HEK293 (cell line): ENCODE measurements around the gene ITFG2.

ENCODE experiments used
- CTCF ChIA-PET: fragments of 350-600 bp; formaldehyde crosslinking; extraction: SDS; loops from one replicate; lab custom pipeline; 2021; ENCODE audit warnings: antibody characterized with exemption; lab: Yijun Ruan, JAX
- POLR2A ChIA-PET: fragments of 300-600 bp; formaldehyde crosslinking; extraction: SDS; loops from one replicate; lab custom pipeline; 2020; ENCODE audit warnings: antibody characterized with exemption, inconsistent platforms; lab: Yijun Ruan, JAX
- H3K27ac ChIP-seq: fragments of 200-500 bp; sonication (Bioruptor generic); 2 replicates; pipeline ENCODE4 v1.5.1; 2014; ENCODE audit warnings: low read depth, low read length, control low read depth, inconsistent platforms; ENCODE audit errors: extremely low read depth
- H3K36me3 ChIP-seq, 2 experiments: fragments of 200-500 bp in 1 of 2; sonication (Bioruptor generic) in 1 of 2; 1 replicate in 1 of 2; 2 replicates in 1 of 2; pipeline ENCODE4 v1.5.1; 2014 to 2017; ENCODE audit warnings: inconsistent platforms in 2 of 2, low read length in 2 of 2; ENCODE audit not compliant: control insufficient read depth in 2 of 2, insufficient read depth in 1 of 2
- H3K4me1 ChIP-seq: fragments of 200-500 bp; sonication (Bioruptor generic); 2 replicates; pipeline ENCODE4 v1.5.1; 2014; ENCODE audit warnings: mild to moderate bottlenecking, low read length, inconsistent platforms; ENCODE audit not compliant: control insufficient read depth, insufficient read depth
- H3K4me3 ChIP-seq: 2 replicates; pipeline ENCODE4 v1.5.1; 2011; ENCODE audit warnings: low read depth, mild to moderate bottlenecking, control low read depth, low read length, moderate library complexity
- H3K9me3 ChIP-seq: fragments of 200-500 bp; sonication (Bioruptor generic); 2 replicates; pipeline ENCODE4 v1.5.1; 2014; ENCODE audit warnings: low read depth, low read length, inconsistent platforms; ENCODE audit not compliant: control insufficient read depth, insufficient read depth
- KLF16 ChIP-seq: fragments of 450-650 bp; formaldehyde crosslinking; IDR thresholded peaks from 2 replicates; pipeline ENCODE4 v1.5.1; 2017; ENCODE audit warnings: missing biosample characterization, missing genetic modification characterization
- KLF8 ChIP-seq: fragments of 450-650 bp; formaldehyde crosslinking; IDR thresholded peaks from 2 replicates; pipeline ENCODE4 v1.5.1; 2016; ENCODE audit warnings: missing biosample characterization, missing genetic modification characterization
- OSR2 ChIP-seq: fragments of 450-650 bp; formaldehyde crosslinking; IDR thresholded peaks from 2 replicates; pipeline ENCODE4 v1.5.1; 2016; ENCODE audit warnings: missing biosample characterization, missing genetic modification characterization
- OVOL3 ChIP-seq: fragments of 450-650 bp; formaldehyde crosslinking; IDR thresholded peaks from 2 replicates; pipeline ENCODE4 v1.5.1; 2016; ENCODE audit warnings: missing biosample characterization, missing genetic modification characterization
- PRDM10 ChIP-seq: fragments of 450-650 bp; formaldehyde crosslinking; IDR thresholded peaks from 2 replicates; pipeline ENCODE4 v1.5.1; 2016; ENCODE audit warnings: missing biosample characterization, missing genetic modification characterization
- SCRT1 ChIP-seq: fragments of 450-650 bp; formaldehyde crosslinking; IDR thresholded peaks from 2 replicates; pipeline ENCODE4 v1.5.1; 2016; ENCODE audit warnings: missing biosample characterization, missing genetic modification characterization, borderline replicate concordance
- SP3 ChIP-seq: fragments of 450-650 bp; formaldehyde crosslinking; IDR thresholded peaks from 2 replicates; pipeline ENCODE4 v1.5.1; 2016; ENCODE audit warnings: missing biosample characterization, missing genetic modification characterization
- ZBTB20 ChIP-seq: fragments of 450-650 bp; formaldehyde crosslinking; IDR thresholded peaks from 2 replicates; pipeline ENCODE4 v1.5.1; 2016; ENCODE audit warnings: missing biosample characterization, missing genetic modification characterization
- ZNF10 ChIP-seq: fragments of 450-650 bp; formaldehyde crosslinking; IDR thresholded peaks from 2 replicates; pipeline ENCODE4 v1.5.1; 2017; ENCODE audit warnings: missing biosample characterization, missing genetic modification characterization
- ZNF132 ChIP-seq: fragments of 450-650 bp; formaldehyde crosslinking; IDR thresholded peaks from 2 replicates; pipeline ENCODE4 v1.5.1; 2017; ENCODE audit warnings: missing biosample characterization, missing genetic modification characterization, borderline replicate concordance
- ZNF169 ChIP-seq: fragments of 450-650 bp; formaldehyde crosslinking; IDR thresholded peaks from 2 replicates; pipeline ENCODE4 v1.5.1; 2016; ENCODE audit warnings: missing biosample characterization, missing genetic modification characterization
- ZNF24 ChIP-seq: fragments of 450-650 bp; formaldehyde crosslinking; IDR thresholded peaks from 2 replicates; pipeline ENCODE4 v1.5.1; 2016; ENCODE audit warnings: missing biosample characterization, missing genetic modification characterization
- ZNF335 ChIP-seq: fragments of 450-650 bp; formaldehyde crosslinking; conservative IDR thresholded peaks from 2 replicates; pipeline ENCODE4 v1.5.1; 2016; ENCODE audit warnings: missing biosample characterization, missing genetic modification characterization
- ZNF350 ChIP-seq: fragments of 450-650 bp; formaldehyde crosslinking; IDR thresholded peaks from 2 replicates; pipeline ENCODE4 v1.5.0; 2017; ENCODE audit warnings: missing biosample characterization, mild to moderate bottlenecking, missing genetic modification characterization
- ZNF354C ChIP-seq: fragments of 450-650 bp; formaldehyde crosslinking; IDR thresholded peaks from 2 replicates; pipeline ENCODE4 v1.5.1; 2016; ENCODE audit warnings: missing biosample characterization, missing genetic modification characterization, low read depth, borderline replicate concordance
- ZNF433 ChIP-seq: fragments of 450-650 bp; formaldehyde crosslinking; IDR thresholded peaks from 2 replicates; pipeline ENCODE4 v1.5.1; 2016; ENCODE audit warnings: missing biosample characterization, missing genetic modification characterization, low read depth
- ZNF488 ChIP-seq: fragments of 450-650 bp; formaldehyde crosslinking; IDR thresholded peaks from 2 replicates; pipeline ENCODE4 v1.5.1; 2016; ENCODE audit warnings: missing biosample characterization, missing genetic modification characterization
- ZNF530 ChIP-seq: fragments of 450-650 bp; formaldehyde crosslinking; IDR thresholded peaks from 2 replicates; pipeline ENCODE4 v1.5.1; 2016; ENCODE audit warnings: low read depth, missing biosample characterization, missing genetic modification characterization
- ZNF555 ChIP-seq: fragments of 450-650 bp; formaldehyde crosslinking; conservative IDR thresholded peaks from 2 replicates; pipeline ENCODE4 v1.5.1; 2017; ENCODE audit warnings: missing biosample characterization, mild to moderate bottlenecking, missing genetic modification characterization, inconsistent platforms
- ZNF560 ChIP-seq: fragments of 450-650 bp; formaldehyde crosslinking; IDR thresholded peaks from 2 replicates; pipeline ENCODE4 v1.5.1; 2017; ENCODE audit warnings: missing biosample characterization, missing genetic modification characterization, borderline replicate concordance
- ZNF600 ChIP-seq: fragments of 450-650 bp; formaldehyde crosslinking; IDR thresholded peaks from 2 replicates; pipeline ENCODE4 v1.5.1; 2016; ENCODE audit warnings: missing biosample characterization, missing genetic modification characterization
- ZNF621 ChIP-seq: fragments of 450-650 bp; formaldehyde crosslinking; IDR thresholded peaks from 2 replicates; pipeline ENCODE4 v1.5.1; 2017; ENCODE audit warnings: missing biosample characterization, missing genetic modification characterization
- ZNF629 ChIP-seq: fragments of 450-650 bp; formaldehyde crosslinking; IDR thresholded peaks from 2 replicates; pipeline ENCODE4 v1.5.1; 2017; ENCODE audit warnings: missing biosample characterization, missing genetic modification characterization
- ZNF639 ChIP-seq: fragments of 450-650 bp; formaldehyde crosslinking; IDR thresholded peaks from 2 replicates; pipeline ENCODE4 v1.5.1; 2016; ENCODE audit warnings: missing biosample characterization, missing genetic modification characterization
- ZNF660 ChIP-seq: fragments of 450-650 bp; IDR thresholded peaks from 2 replicates; pipeline ENCODE4 v1.5.1; 2018; ENCODE audit warnings: missing biosample characterization, mild to moderate bottlenecking, missing genetic modification characterization
- ZSCAN30 ChIP-seq: fragments of 450-650 bp; IDR thresholded peaks from 2 replicates; pipeline ENCODE4 v1.5.1; 2018; ENCODE audit warnings: missing biosample characterization, mild to moderate bottlenecking, missing genetic modification characterization, moderate library complexity
- ZSCAN4 ChIP-seq: fragments of 450-650 bp; formaldehyde crosslinking; IDR thresholded peaks from 2 replicates; pipeline ENCODE4 v1.5.1; 2017; ENCODE audit warnings: missing biosample characterization, missing genetic modification characterization
- ZXDB ChIP-seq: fragments of 450-650 bp; formaldehyde crosslinking; IDR thresholded peaks from 2 replicates; pipeline ENCODE4 v1.5.1; 2016; ENCODE audit warnings: missing biosample characterization, missing genetic modification characterization

ITFG2 gene

GRCh38 chr12:2851931-2852330 is 39.5 kb downstream of the ITFG2 start:
- ChIA-PET CTCF (interaction anchor here (0.7 to 1.4 kb wide), 4 partner anchors 9 to 459 kb away, joined by 3 to 10 read pairs (median 4); no protein-coding TSS in a partner anchor), POLR2A (no interaction called here)
- Histone ChIP-seq H3K36me3 (peaks cover 0 to 2% of the 10 kb centered on the region in 2 experiments; a peak in 2 of 3 replicates), H3K4me3 (no peak overlapping the region), H3K4me1 (no peaks in the 10 kb centered on the region), H3K9me3 (no peaks in the 10 kb centered on the region)
- TF ChIP-seq ZNF10 (tag by site-specific recombination) (no peak), ZNF350 (tag by site-specific recombination) (no peak), OVOL3 (tag by site-specific recombination) (no peak), ZNF555 (tag by site-specific recombination) (no peak), ZXDB (tag by site-specific recombination) (no peak), ZSCAN30 (no peak), ZNF639 (tag by site-specific recombination) (no peak), ZNF488 (no peak), ZNF621 (tag by site-specific recombination) (no peak), ZNF433 (tag by site-specific recombination) (no peak), ZNF335 (tag by site-specific recombination) (no peak), ZNF629 (tag by site-specific recombination) (no peak), ZNF354C (tag by site-specific recombination) (no peak), ZNF132 (tag by site-specific recombination) (no peak), KLF8 (tag by site-specific recombination) (no peak)
- TF ChIP-seq, all 188 proteins: peak for 0
- H3K27ac ChIP-seq, result no peak overlapping the region

- no peaks in the 10 kb centered on the region for H3K4me1 ChIP-seq
- CTCF ChIA-PET, result interaction anchor here (0.6 to 2.2 kb wide), 26 partner anchors 8 to 302 kb away, joined by 3 to 20 read pairs (median 4); no protein-coding TSS in a partner anchor
- POLR2A ChIA-PET, result interaction anchor here (1.0 to 1.7 kb wide), 3 partner anchors 8 to 37 kb away, joined by 4 to 7 read pairs (median 6); partner anchors contain the start of gene TULP3
- H3K9me3 ChIP-seq, result no peaks in the 10 kb centered on the region
- peaks cover 2 to 16% of the 10 kb centered on the region in 2 experiments for H3K36me3 ChIP-seq
- H3K27ac ChIP-seq, result no peak overlapping the region
- no peak overlapping the region for H3K4me3 ChIP-seq
- no peak for TF ChIP-seq OSR2 (tag by site-specific recombination)
- 0 out of 2 replicates have a peak, but pooled peaks have one; percentile 41 for TF ChIP-seq PRDM10
- no peak for TF ChIP-seq ZBTB20 (tag by site-specific recombination)
- TF ChIP-seq ZNF600 (tag by site-specific recombination), result no peak; the same call in 1 of the 2 replicates
- TF ChIP-seq ZXDB (tag by site-specific recombination), result no peak
- TF ChIP-seq ZSCAN30, result no peak
- no peak for TF ChIP-seq ZSCAN4 (tag by site-specific recombination)
- TF ChIP-seq ZNF560, result no peak
- no peak for TF ChIP-seq ZNF660 (tag by site-specific recombination)
- TF ChIP-seq SP3 (tag by site-specific recombination), result no peak
- TF ChIP-seq ZNF530 (tag by site-specific recombination), result no peak
- no peak for TF ChIP-seq KLF16
- TF ChIP-seq ZNF169 (tag by site-specific recombination), result no peak
- 0 out of 2 replicates have a peak, but pooled peaks have one; percentile 38 for TF ChIP-seq ZNF24 (tag by site-specific recombination)
- TF ChIP-seq SCRT1 (tag by site-specific recombination), result no peak
- TF ChIP-seq ZNF354C (tag by site-specific recombination), result no peak
Observed at GRCh38 chr12:2853626-2854025, 41.2 kb downstream of the ITFG2 start.
